GM12878 (cell line): ENCODE results near the gene GJD3. TPM values are rescaled to one million over a fixed set of nuclear protein-coding genes. Genes with fewer than 3 reads are reported as not detected.
"Not testable (repeated sequence)": the region's sequence is repeated elsewhere in the genome, so short reads cannot be mapped to it uniquely, and the experiment has no call there.

Experiments used
- ATAC-seq: fragments of 200-7000 bp; cut with Tn5 transposase; 3 replicates; pipeline ENCODE4 v1.9.1; 2020; ENCODE audit warnings: mild to moderate bottlenecking, moderate library complexity
- Bru-seq: library from RNA; stranded (reverse); fragments of 400-500 nt; gene quantifications from one replicate; lab custom pipeline; 2021; lab: Mats Ljungman, UMichigan
- BruChase-seq, 2 experiments: library from RNA; stranded (reverse); fragments of 400-500 nt; gene quantifications; one replicate each; lab custom pipeline; 2021; lab: Mats Ljungman, UMichigan
- BruUV-seq: library from RNA; stranded (reverse); fragments of 400-500 nt; replicated peaks from 2 replicates; lab custom pipeline; 2021; lab: Mats Ljungman, UMichigan
- CTCF ChIA-PET: fragments of 300-600 bp; sonication (Branson Sonifier 250); formaldehyde crosslinking; extraction: SDS; loops from one replicate; lab custom pipeline; 2021; ENCODE audit warnings: inconsistent platforms; lab: Yijun Ruan, JAX
- POLR2A ChIA-PET: fragments of 350-600 bp; formaldehyde crosslinking; extraction: SDS; loops from one replicate; lab custom pipeline; 2021; ENCODE audit warnings: inconsistent platforms; lab: Charles Lee
- RAD21 ChIA-PET: fragments of 300-600 bp; sonication (Branson Sonifier 250); formaldehyde crosslinking; loops from one replicate; lab custom pipeline; 2023; ENCODE audit warnings: antibody characterized with exemption; ENCODE audit not compliant: unreplicated experiment; lab: Charles Lee
- SMC1A ChIA-PET: fragments of 300-600 bp; sonication (Branson Sonifier 250); formaldehyde crosslinking; loops from one replicate; lab custom pipeline; 2023; ENCODE audit not compliant: unreplicated experiment, uncharacterized antibody; lab: Charles Lee
- DNase-seq: peaks from one replicate; pipeline ENCODE4 v3.0.0-alpha.2; 2011; ENCODE audit warnings: low read depth, low spot score
- FAIRE-seq: peaks from 3 replicates; lab custom pipeline; 2011; peaks lifted over from hg19 to GRCh38; lab: Jason Lieb, UNC
- H2AFZ ChIP-seq: 2 replicates; pipeline ENCODE4 v1.6.0; 2011; ENCODE audit warnings: low read depth, low read length, control low read depth; ENCODE audit not compliant: control insufficient read depth
- H3K27ac ChIP-seq: 2 replicates; pipeline ENCODE4 v1.5.1; 2011; ENCODE audit warnings: control low read depth; ENCODE audit not compliant: control insufficient read depth, insufficient read depth
- H3K27me3 ChIP-seq, 2 experiments: replicated peaks in 1 of 2; 2 replicates each; pipeline versions ENCODE4 v1.6.0 to v1.6.1; 2011; ENCODE audit warnings: low read length in 1 of 2; ENCODE audit not compliant: control insufficient read depth in 2 of 2, insufficient read depth in 2 of 2
- H3K36me3 ChIP-seq, 2 experiments: 2 replicates each; pipeline ENCODE4 v1.5.1; 2011; ENCODE audit warnings: low read length in 1 of 2; ENCODE audit not compliant: control insufficient read depth in 2 of 2, insufficient read depth in 2 of 2
- H3K4me1 ChIP-seq: 2 replicates; pipeline ENCODE4 v1.6.1; 2011; ENCODE audit warnings: mild to moderate bottlenecking, low read length, moderate library complexity, mixed read lengths; ENCODE audit not compliant: control insufficient read depth, insufficient read depth
- H3K4me2 ChIP-seq: 2 replicates; pipeline ENCODE4 v1.6.0; 2011; ENCODE audit warnings: control low read depth; ENCODE audit not compliant: control insufficient read depth, insufficient read depth
- H3K4me3 ChIP-seq: fragments of 200-600 bp; sonication (generic); 2 replicates; pipeline ENCODE4 v1.5.1; 2016
- H3K79me2 ChIP-seq: 2 replicates; pipeline ENCODE4 v1.6.0; 2011; ENCODE audit warnings: low read length; ENCODE audit not compliant: control insufficient read depth, insufficient read depth
- H3K9ac ChIP-seq: 2 replicates; pipeline ENCODE4 v1.8.0; 2011; ENCODE audit warnings: low read length, control low read depth, mixed read lengths; ENCODE audit not compliant: control insufficient read depth, insufficient read depth
- H3K9me3 ChIP-seq: replicated peaks from 3 replicates; pipeline ENCODE4 v1.5.1; 2011; ENCODE audit warnings: mild to moderate bottlenecking, low read length; ENCODE audit not compliant: control insufficient read depth, insufficient read depth
- H4K20me1 ChIP-seq: 2 replicates; pipeline ENCODE4 v1.6.0; 2011; ENCODE audit not compliant: control insufficient read depth, insufficient read depth
- BMI1 ChIP-seq: fragments of 450-650 bp; IDR thresholded peaks from 2 replicates; pipeline ENCODE4 v1.6.1; 2016; ENCODE audit warnings: mild to moderate bottlenecking, moderate library complexity, borderline replicate concordance
- CHD4 ChIP-seq: fragments of 200-600 bp; sonication (generic); IDR thresholded peaks from 2 replicates; pipeline ENCODE4 v1.6.1; 2016; ENCODE audit warnings: mild to moderate bottlenecking
- MEF2B ChIP-seq: fragments of 450-650 bp; IDR thresholded peaks from 2 replicates; pipeline ENCODE4 v1.6.1; 2018; ENCODE audit warnings: mild to moderate bottlenecking, moderate library complexity; ENCODE audit not compliant: partially characterized antibody, poor library complexity, severe bottlenecking
- NFXL1 ChIP-seq: fragments of 450-650 bp; IDR thresholded peaks from 2 replicates; pipeline ENCODE4 v1.6.1; 2017; ENCODE audit warnings: antibody characterized with exemption, mild to moderate bottlenecking, borderline replicate concordance
- RUNX3 ChIP-seq: IDR thresholded peaks from 2 replicates; pipeline ENCODE4 v1.6.1; 2012; ENCODE audit warnings: low read length, inconsistent platforms
- TAF1 ChIP-seq: IDR thresholded peaks from 2 replicates; pipeline ENCODE4 v1.6.1; 2011; ENCODE audit warnings: mild to moderate bottlenecking, low read depth, low read length, borderline replicate concordance
- TCF3 ChIP-seq: IDR thresholded peaks from 2 replicates; pipeline ENCODE4 v1.6.1; 2012; ENCODE audit warnings: low read depth, mild to moderate bottlenecking, low read length, borderline replicate concordance; ENCODE audit not compliant: insufficient read depth
- WGBS: methylation state at CpG from one replicate; pipeline ENCODE4 v1.1.6; 2016; ENCODE audit warnings: low lambda C conversion rate; ENCODE audit not compliant: insufficient replicate concordance, insufficient coverage; ENCODE audit errors: missing lambda C conversion rate; 5-methylcytosine and 5-hydroxymethylcytosine counted together
- in situ Hi-C: fragments of 300-500 bp; cut with MboI; formaldehyde crosslinking; loops from 9 replicates; pipeline ENCODE4 v1.14.3; 2018; ENCODE audit warnings: mixed read lengths
- intact Hi-C: fragments of 100-400 bp; cut with micrococcal nuclease; formaldehyde crosslinking; loops from one replicate; pipeline ENCODE4 v1.14.2; 2022; ENCODE audit not compliant: unreplicated experiment
- long read RNA-seq, 2 experiments: library from polyadenylated mRNA; unstranded; transcript quantifications; one replicate each; pipeline ENCODE4 v2.0.0, GENCODE V29; 2019 to 2020
- polyA minus RNA-seq, 3 experiments: library from RNA; depleted of rRNA, polyadenylated mRNA; stranded (reverse); fragments of >200 nt; gene quantifications; 2 replicates each; pipeline ENCODE4 v1.2.3, GENCODE V29; 2011
- polyA plus RNA-seq, 11 experiments: library from polyadenylated mRNA; depleted of rRNA in 4 of 11; unstranded in 6 of 11; stranded (reverse) in 5 of 11; fragments of >200 nt; fragmentation: Nextera tagmentation in 4 of 11; fragmentation: Illumina TruSeq in 1 of 11; extraction: Ambion mirVana in 4 of 11; extraction: Trizol in 1 of 11; gene quantifications; 1 replicate in 1 of 11; 2 replicates in 10 of 11; pipeline versions ENCODE4 v1.2.1 to v1.2.3, GENCODE V29; 2011 to 2016; ENCODE audit warnings: inconsistent platforms in 2 of 11, missing spikeins in 2 of 11, low read depth in 1 of 11
- total RNA-seq, 4 experiments: library from RNA; depleted of rRNA in 3 of 4; stranded (reverse); fragments of >200 nt in 3 of 4; fragmentation: Illumina TruSeq in 1 of 4; extraction: Trizol in 1 of 4; gene quantifications; 2 replicates each; pipeline versions ENCODE4 v1.2.1 to v1.2.3, GENCODE V29; 2013 to 2021
- TF ChIP-seq, protein P1 (sequence below): IDR thresholded peaks from 2 replicates; pipeline ENCODE4 v1.6.1; 2011; ENCODE audit warnings: low read depth, mild to moderate bottlenecking, low read length, moderate library complexity, borderline replicate concordance; ENCODE audit errors: extremely low read depth
- TF ChIP-seq, protein P2 (sequence below): IDR thresholded peaks from 2 replicates; pipeline ENCODE4 v1.6.1; 2012; ENCODE audit warnings: low read length, inconsistent platforms

Gene GJD3
- total RNA-seq (2013; cell fraction: nucleolus; rRNA removed) = not detected in 2 replicates
- total RNA-seq (2014; rRNA removed) = not detected in 2 replicates
- not detected in 2 replicates for total RNA-seq (2014; rRNA removed; fragmentation: Illumina TruSeq; extraction: Trizol)
- total RNA-seq (2021) = not detected in 2 replicates
- not detected for polyA plus RNA-seq (2011; ENCODE audit: low read depth)
- not detected in 2 replicates for polyA plus RNA-seq (2011; rRNA removed)
- polyA plus RNA-seq (2011; cell fraction: cytosol; rRNA removed) = not detected in 2 replicates
- not detected in 2 replicates for polyA plus RNA-seq (2011; cell fraction: nucleus; rRNA removed)
- not detected in 2 replicates for polyA plus RNA-seq (2012)
- polyA plus RNA-seq (2014; fragmentation: Illumina TruSeq; extraction: Trizol) = not detected in 2 replicates
- not detected for polyA plus RNA-seq (2014; fragmentation: Nextera tagmentation; extraction: Ambion mirVana)
- polyA plus RNA-seq (2014; rRNA removed) = not detected in 2 replicates
- polyA plus RNA-seq (2016; fragmentation: Nextera tagmentation; extraction: Ambion mirVana) = 1 to 10 TPM in 1 of 2 experiments, not detected in 1; 1.6 TPM
- not detected in 2 replicates for polyA minus RNA-seq (2011; rRNA and poly(A)+ RNA removed)
- not detected in 2 replicates for polyA minus RNA-seq (2011; cell fraction: cytosol; rRNA and poly(A)+ RNA removed)
- polyA minus RNA-seq (2011; cell fraction: nucleus; rRNA and poly(A)+ RNA removed) = not detected in 2 replicates
- percentile 19 among the genes with signal in this experiment for Bru-seq, nascent RNA
- BruChase-seq, experiment 1, labeled RNA remaining after a 6-hour chase = not detected
- BruChase-seq, experiment 2, labeled RNA remaining after a 2-hour chase = not detected
- long read RNA-seq, experiment 1 = 0 reads
- long read RNA-seq, experiment 2 = 0 reads

DNA sequence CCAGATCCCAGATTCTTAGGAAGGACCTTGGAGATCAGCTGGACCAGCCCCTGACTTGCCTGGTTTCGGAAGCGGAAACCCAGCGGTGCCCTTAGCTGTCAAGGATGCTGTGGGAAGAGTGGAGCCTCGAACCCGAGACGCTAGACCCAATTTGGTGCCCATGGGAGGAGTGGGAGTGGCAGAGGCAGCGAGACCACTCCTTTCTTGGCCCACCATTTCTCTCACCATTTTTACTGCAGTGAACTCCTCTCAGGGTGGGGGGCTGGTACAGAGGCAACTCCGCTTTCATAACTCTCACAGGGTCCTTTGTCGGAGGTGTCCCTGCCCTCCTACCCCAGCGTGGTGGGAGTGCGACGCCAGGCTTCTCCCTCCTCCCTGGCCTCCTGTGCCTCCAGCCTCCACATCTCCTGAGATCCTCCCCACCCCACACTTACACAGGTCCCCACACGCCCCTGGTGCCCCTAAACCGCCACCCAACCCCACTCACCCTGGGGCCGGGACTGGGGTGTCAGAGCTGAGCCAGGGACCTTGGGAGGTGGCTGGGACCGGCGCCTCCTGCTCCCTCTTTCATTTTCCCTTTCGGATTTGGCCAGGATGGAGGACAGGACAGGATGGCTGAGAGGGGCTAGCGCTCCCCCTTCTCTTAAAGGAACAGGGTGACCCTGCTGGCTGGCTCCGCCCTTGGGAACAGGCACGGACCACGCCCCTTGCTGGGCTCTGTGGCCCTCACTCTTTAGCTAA lies at the start of gene GJD3:
Gene GJD3 (minus strand): TSS at position 617 of the 741 bp plus-strand sequence. CDS start 922 bp downstream, outside the sequence.
- H3K9ac ChIP-seq = no peak within 1 kb of the TSS
- H3K4me2 ChIP-seq = peak within 1 kb of the TSS; percentile 85

DNA sequence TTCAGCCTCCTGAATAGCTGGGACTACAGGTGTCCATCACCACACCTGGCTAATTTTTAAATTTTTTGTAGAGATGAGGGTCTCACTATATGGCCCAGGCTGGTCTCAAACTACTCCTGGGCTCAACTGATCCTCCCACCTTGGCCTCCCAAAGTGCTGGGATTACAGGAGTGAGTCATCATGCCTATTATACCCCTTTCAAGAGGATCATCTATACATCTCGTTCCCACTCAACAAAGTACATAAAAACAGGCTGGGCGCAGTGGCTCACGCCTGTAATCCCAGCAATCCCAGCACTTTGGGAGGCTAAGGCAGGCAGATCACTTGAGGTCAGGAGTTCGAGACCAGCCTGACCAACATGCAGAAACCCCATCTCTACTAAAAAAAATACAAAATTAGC lies 49.8 kb upstream of the GJD3 start:
- H2AFZ ChIP-seq, H3K9ac ChIP-seq, DNase-seq, H3K4me2 ChIP-seq, H3K27ac ChIP-seq, ATAC-seq, H4K20me1 ChIP-seq, H3K9me3 ChIP-seq, H3K27me3 ChIP-seq, FAIRE-seq, H3K4me1 ChIP-seq, H3K4me3 ChIP-seq, BruUV-seq, in situ Hi-C loops: not testable (repeated sequence)
- intact Hi-C loops = loop anchor here (10.0 kb wide), 1 partner anchor 100 kb away; no protein-coding TSS in a partner anchor
- CTCF ChIA-PET = interaction anchor here (0.5 to 5.5 kb wide), 19 partner anchors 11 to 632 kb away, joined by 3 to 86 read pairs (median 5); partner anchors contain the start of gene RARA
- POLR2A ChIA-PET = interaction anchor here (0.6 to 1.1 kb wide), 2 partner anchors 14 to 132 kb away, joined by 3 to 4 read pairs; no protein-coding TSS in a partner anchor
- WGBS = 100% methylated on average over 4 of the region's 4 CpGs
- H3K36me3 ChIP-seq = peaks cover 3 to 19% of the 10 kb centered on the region in 2 experiments
- peaks cover 30% of the 10 kb centered on the region for H3K79me2 ChIP-seq
- SMC1A ChIA-PET = interaction anchor here (3.4 to 10.1 kb wide), 4 partner anchors 9 to 119 kb away, joined by 12 to 106 read pairs (median 36); no protein-coding TSS in a partner anchor
- RAD21 ChIA-PET = interaction anchor here (1.0 to 4.8 kb wide), 4 partner anchors 34 to 119 kb away, joined by 3 to 88 read pairs (median 4); no protein-coding TSS in a partner anchor

More for the DNA sequence above, at the start of gene GJD3:
- no peaks in the 10 kb centered on the region; the same call in 2 of the 3 replicates for H3K9me3 ChIP-seq
- H2AFZ ChIP-seq = no peak within 1 kb of the TSS
- peaks cover 0 to 2% of the 10 kb centered on the region in 2 experiments; a peak in 1 of 4 replicates for H3K27me3 ChIP-seq
- ATAC-seq = no peak
- ChIA-PET SMC1A (interaction anchor here (1.1 to 4.9 kb wide), 4 partner anchors 12 to 196 kb away, joined by 3 to 38 read pairs (median 6); no protein-coding TSS in a partner anchor), RAD21 (interaction anchor here (0.9 to 1.0 kb wide), 2 partner anchors 14 to 170 kb away, joined by 3 to 4 read pairs; no protein-coding TSS in a partner anchor), CTCF (interaction anchor here (0.8 to 3.4 kb wide), 12 partner anchors 9 to 170 kb away, joined by 3 to 24 read pairs (median 4); partner anchors contain the start of gene TOP2A), POLR2A (interaction anchor here (0.6 kb wide), 1 partner anchor 64 kb away, joined by 10 read pairs; no protein-coding TSS in a partner anchor)
- H3K36me3 ChIP-seq = no peaks in the 10 kb centered on the region
- DNase-seq = no peak
- no peaks in the 10 kb centered on the region; the same call in none of the 2 replicates for H3K4me1 ChIP-seq
- in situ Hi-C loops = no loop called here
- peak within 1 kb of the TSS; percentile 65; the same call in 1 of the 2 replicates for H3K4me3 ChIP-seq
- H3K27ac ChIP-seq = no peak within 1 kb of the TSS
- FAIRE-seq = no peak
- H3K79me2 ChIP-seq = no peaks in the 10 kb centered on the region
- 77% methylated on average over 19 of the region's 22 CpGs for WGBS
- BruUV-seq = no TSS peak
- H4K20me1 ChIP-seq = no peaks in the 10 kb centered on the region
- intact Hi-C loops = loop anchor here (5.0 kb wide), 2 partner anchors 78 to 183 kb away; partner anchors contain the start of gene IGFBP4
- no peak for TF ChIP-seq TCF3
- no peak for TF ChIP-seq TAF1
- TF ChIP-seq BMI1 = no peak
- no peak for TF ChIP-seq NFXL1
- no peak for TF ChIP-seq RUNX3
- TF ChIP-seq, protein P1, sequence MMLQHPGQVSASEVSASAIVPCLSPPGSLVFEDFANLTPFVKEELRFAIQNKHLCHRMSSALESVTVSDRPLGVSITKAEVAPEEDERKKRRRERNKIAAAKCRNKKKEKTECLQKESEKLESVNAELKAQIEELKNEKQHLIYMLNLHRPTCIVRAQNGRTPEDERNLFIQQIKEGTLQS = no peak
- TF ChIP-seq, protein P2, sequence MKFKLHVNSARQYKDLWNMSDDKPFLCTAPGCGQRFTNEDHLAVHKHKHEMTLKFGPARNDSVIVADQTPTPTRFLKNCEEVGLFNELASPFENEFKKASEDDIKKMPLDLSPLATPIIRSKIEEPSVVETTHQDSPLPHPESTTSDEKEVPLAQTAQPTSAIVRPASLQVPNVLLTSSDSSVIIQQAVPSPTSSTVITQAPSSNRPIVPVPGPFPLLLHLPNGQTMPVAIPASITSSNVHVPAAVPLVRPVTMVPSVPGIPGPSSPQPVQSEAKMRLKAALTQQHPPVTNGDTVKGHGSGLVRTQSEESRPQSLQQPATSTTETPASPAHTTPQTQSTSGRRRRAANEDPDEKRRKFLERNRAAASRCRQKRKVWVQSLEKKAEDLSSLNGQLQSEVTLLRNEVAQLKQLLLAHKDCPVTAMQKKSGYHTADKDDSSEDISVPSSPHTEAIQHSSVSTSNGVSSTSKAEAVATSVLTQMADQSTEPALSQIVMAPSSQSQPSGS = no peak
- no peak for TF ChIP-seq MEF2B
- no peak for TF ChIP-seq CHD4
